ENCODE data around the gene CPXM2. TPM values are rescaled to one million over a fixed set of nuclear protein-coding genes. Genes with fewer than 3 reads are reported as not detected.

The CPXM2 gene
- total RNA-seq, 1 experiment from 2014 or later: not detected

DNA sequence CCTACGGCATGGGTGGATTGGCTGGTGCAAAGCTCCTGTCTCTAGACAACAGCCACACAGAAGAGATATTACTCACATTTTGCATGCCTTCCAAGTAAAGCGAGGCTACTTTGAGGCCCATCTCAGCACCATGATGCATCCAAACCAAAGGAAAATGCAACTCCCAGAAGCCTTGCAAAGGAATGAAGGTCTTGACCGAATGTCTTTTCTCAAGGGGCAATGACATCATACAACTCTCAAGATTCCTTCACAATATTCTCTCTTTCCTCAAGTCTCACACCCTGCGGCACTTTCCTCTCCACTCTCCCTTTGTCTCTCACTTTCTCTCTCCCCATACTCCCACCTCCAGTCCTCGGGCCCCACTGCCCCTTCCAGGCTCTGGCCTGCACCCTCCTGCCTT is 44.8 kb upstream of the CPXM2 start:
- ChIA-PET CTCF (no interaction called here), POLR2A (ENCODE audit: unreplicated experiment) (no interaction called here)
- ATAC-seq: no peak
- no peak for DNase-seq
- H3K9me3 ChIP-seq (ENCODE audit: low read length): 0 out of 2 replicates have a peak, but pooled peaks cover under 1% of the 10 kb centered on the region
- no peaks in the 10 kb centered on the region for H3K36me3 ChIP-seq (ENCODE audit: low read depth, low read length)
- H3K4me2 ChIP-seq (ENCODE audit: low read length): no peak overlapping the region
- H3K4me3 ChIP-seq (ENCODE audit: low read length): no peak overlapping the region
- H3K79me2 ChIP-seq (ENCODE audit: low read length): no peaks in the 10 kb centered on the region
- no peaks in the 10 kb centered on the region for H3K9me2 ChIP-seq (replicated peaks; ENCODE audit: low read length)
- peaks cover 8% of the 10 kb centered on the region; the same call in 1 of the 2 replicates for H3K27me3 ChIP-seq (ENCODE audit: low read length)
- H3K9ac ChIP-seq (ENCODE audit: low read length): no peak overlapping the region
- no peak overlapping the region for H2AFZ ChIP-seq (ENCODE audit: low read length)
- no TSS peak for BruUV-seq (replicated peaks)
- no peaks in the 10 kb centered on the region for H3F3A ChIP-seq (ENCODE audit: low read length, unreplicated experiment)
- no peaks in the 10 kb centered on the region for H4K20me1 ChIP-seq (ENCODE audit: low read length)
- intact Hi-C loops (cut with micrococcal nuclease): no loop called here
- no peaks in the 10 kb centered on the region for H3K4me1 ChIP-seq (ENCODE audit: insufficient read depth, low read length)
- no peak overlapping the region for H3K27ac ChIP-seq (ENCODE audit: low read length)
- no peak for TF ChIP-seq EZH2 (IDR thresholded peaks at IDR 0.05; ENCODE audit: low read length, unreplicated experiment)
- TF ChIP-seq, protein P1, sequence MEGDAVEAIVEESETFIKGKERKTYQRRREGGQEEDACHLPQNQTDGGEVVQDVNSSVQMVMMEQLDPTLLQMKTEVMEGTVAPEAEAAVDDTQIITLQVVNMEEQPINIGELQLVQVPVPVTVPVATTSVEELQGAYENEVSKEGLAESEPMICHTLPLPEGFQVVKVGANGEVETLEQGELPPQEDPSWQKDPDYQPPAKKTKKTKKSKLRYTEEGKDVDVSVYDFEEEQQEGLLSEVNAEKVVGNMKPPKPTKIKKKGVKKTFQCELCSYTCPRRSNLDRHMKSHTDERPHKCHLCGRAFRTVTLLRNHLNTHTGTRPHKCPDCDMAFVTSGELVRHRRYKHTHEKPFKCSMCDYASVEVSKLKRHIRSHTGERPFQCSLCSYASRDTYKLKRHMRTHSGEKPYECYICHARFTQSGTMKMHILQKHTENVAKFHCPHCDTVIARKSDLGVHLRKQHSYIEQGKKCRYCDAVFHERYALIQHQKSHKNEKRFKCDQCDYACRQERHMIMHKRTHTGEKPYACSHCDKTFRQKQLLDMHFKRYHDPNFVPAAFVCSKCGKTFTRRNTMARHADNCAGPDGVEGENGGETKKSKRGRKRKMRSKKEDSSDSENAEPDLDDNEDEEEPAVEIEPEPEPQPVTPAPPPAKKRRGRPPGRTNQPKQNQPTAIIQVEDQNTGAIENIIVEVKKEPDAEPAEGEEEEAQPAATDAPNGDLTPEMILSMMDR (conservative IDR thresholded peaks at IDR 0.05; ENCODE audit: low read depth, low read length): no peak
- no peak for TF ChIP-seq EZH2phosphoT487 (IDR thresholded peaks at IDR 0.05; ENCODE audit: borderline replicate concordance, low read length)

DNA sequence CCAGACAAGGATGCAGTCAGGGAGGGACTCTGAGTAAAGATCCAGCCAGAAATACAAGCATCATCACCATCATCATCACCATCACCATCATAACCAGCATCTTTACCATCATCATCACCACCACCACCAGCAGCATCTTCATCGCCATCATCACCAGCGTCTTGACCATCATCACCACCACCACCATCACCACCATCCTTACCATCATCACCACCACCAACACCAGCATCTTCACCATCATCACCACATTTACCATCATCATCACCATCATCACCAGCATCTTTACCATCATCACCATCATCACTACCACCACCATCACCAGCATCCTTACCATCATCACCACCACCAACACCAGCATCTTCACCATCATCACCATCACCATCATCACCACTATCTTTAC is 44.1 kb upstream of the CPXM2 start:
- no peak overlapping the region for H3K4me2 ChIP-seq (ENCODE audit: low read length)
- no peaks in the 10 kb centered on the region for H3F3A ChIP-seq (ENCODE audit: low read length, unreplicated experiment)
- H3K4me3 ChIP-seq (ENCODE audit: low read length): no peak overlapping the region
- H3K4me1 ChIP-seq (ENCODE audit: insufficient read depth, low read length): no peaks in the 10 kb centered on the region
- H3K36me3 ChIP-seq (ENCODE audit: low read depth, low read length): no peaks in the 10 kb centered on the region
- no peak for TF ChIP-seq EZH2 (IDR thresholded peaks at IDR 0.05; ENCODE audit: low read length, unreplicated experiment)
- no peaks in the 10 kb centered on the region for H4K20me1 ChIP-seq (ENCODE audit: low read length)
- no peak for ATAC-seq
- H3K27ac ChIP-seq (ENCODE audit: low read length): no peak overlapping the region
- H3K9ac ChIP-seq (ENCODE audit: low read length): no peak overlapping the region
- no TSS peak for BruUV-seq (replicated peaks)
- peaks cover 8% of the 10 kb centered on the region; the same call in 1 of the 2 replicates for H3K27me3 ChIP-seq (ENCODE audit: low read length)
- no peaks in the 10 kb centered on the region for H3K9me2 ChIP-seq (replicated peaks; ENCODE audit: low read length)
- H3K9me3 ChIP-seq (ENCODE audit: low read length): 0 out of 2 replicates have a peak, but pooled peaks cover 4% of the 10 kb centered on the region
- H2AFZ ChIP-seq (ENCODE audit: low read length): no peak overlapping the region
- no peak for DNase-seq
- intact Hi-C loops (cut with micrococcal nuclease): no loop called here
- CTCF ChIA-PET: no interaction called here
- POLR2A ChIA-PET (ENCODE audit: unreplicated experiment): no interaction called here
- no peaks in the 10 kb centered on the region for H3K79me2 ChIP-seq (ENCODE audit: low read length)

DNA sequence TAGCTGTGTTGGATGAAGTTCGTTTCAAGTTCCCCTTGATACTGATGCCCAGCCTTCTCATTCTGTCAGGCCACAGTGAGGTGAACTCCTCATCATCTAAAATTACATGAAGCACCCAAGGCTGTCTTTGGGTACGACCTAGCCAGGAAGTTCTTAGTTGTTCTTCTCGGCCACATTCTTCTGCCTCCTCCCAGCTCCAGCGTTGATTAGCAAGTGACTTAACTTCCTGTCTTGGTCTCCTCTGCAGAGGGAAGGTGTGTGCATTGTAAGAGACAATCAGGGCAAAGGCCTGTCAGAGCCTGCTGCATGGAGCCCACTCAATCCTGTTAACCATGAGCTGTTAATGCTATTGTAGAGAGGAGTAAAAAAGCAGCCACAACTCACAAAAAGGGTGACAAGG is 43.2 kb upstream of the CPXM2 start:
- no peak overlapping the region for H3K4me2 ChIP-seq (ENCODE audit: low read length)
- CTCF ChIA-PET: no interaction called here
- H4K20me1 ChIP-seq (ENCODE audit: low read length): no peaks in the 10 kb centered on the region

More for the DNA sequence above, 43.2 kb upstream of the CPXM2 start:
- Histone ChIP-seq H3K4me3 (ENCODE audit: low read length) (no peak overlapping the region), H3K9me2 (replicated peaks; ENCODE audit: low read length) (no peaks in the 10 kb centered on the region), H3K79me2 (ENCODE audit: low read length) (no peaks in the 10 kb centered on the region), H3K9me3 (ENCODE audit: low read length) (0 out of 2 replicates have a peak, but pooled peaks cover 4% of the 10 kb centered on the region), H2AFZ (ENCODE audit: low read length) (no peak overlapping the region), H3K36me3 (ENCODE audit: low read depth, low read length) (no peaks in the 10 kb centered on the region), H3F3A (ENCODE audit: low read length, unreplicated experiment) (no peaks in the 10 kb centered on the region), H3K27ac (ENCODE audit: low read length) (no peak overlapping the region), H3K27me3 (ENCODE audit: low read length) (peaks cover 8% of the 10 kb centered on the region; the same call in 1 of the 2 replicates), H3K9ac (ENCODE audit: low read length) (no peak overlapping the region), H3K4me1 (ENCODE audit: insufficient read depth, low read length) (no peaks in the 10 kb centered on the region)
- TF ChIP-seq, protein P1 (conservative IDR thresholded peaks at IDR 0.05; ENCODE audit: low read depth, low read length): no peak
- TF ChIP-seq EZH2 (IDR thresholded peaks at IDR 0.05; ENCODE audit: low read length, unreplicated experiment): no peak
- TF ChIP-seq EZH2phosphoT487 (IDR thresholded peaks at IDR 0.05; ENCODE audit: borderline replicate concordance, low read length): no peak
- no TSS peak for BruUV-seq (replicated peaks)
- DNase-seq (no peak), ATAC-seq (no peak)
- intact Hi-C loops (cut with micrococcal nuclease): no loop called here
- POLR2A ChIA-PET (ENCODE audit: unreplicated experiment): no interaction called here
